HG03103 (cell line): ENCODE measurements around the gene PHIP.
"Not testable (repeated sequence)": the region's sequence is repeated elsewhere in the genome, so short reads cannot be mapped to it uniquely, and the experiment has no call there.

Experiments used
- ATAC-seq: cut with Tn5 transposase; IDR thresholded peaks from one replicate; pipeline ENCODE4 v1.9.1; 2021; ENCODE audit warnings: low read depth; ENCODE audit not compliant: unreplicated experiment

PHIP gene

GRCh38 chr6:79078075-79078969, at the start of gene PHIP:
Gene PHIP, minus strand, starts transcription at chr6:79078254. Its CDS starts 186 bp downstream, at chr6:79078068.
- ATAC-seq: peak; percentile 57

GRCh38 chr6:79127660-79128059, 49.6 kb upstream of the PHIP start:
- ATAC-seq: no peak

DNA sequence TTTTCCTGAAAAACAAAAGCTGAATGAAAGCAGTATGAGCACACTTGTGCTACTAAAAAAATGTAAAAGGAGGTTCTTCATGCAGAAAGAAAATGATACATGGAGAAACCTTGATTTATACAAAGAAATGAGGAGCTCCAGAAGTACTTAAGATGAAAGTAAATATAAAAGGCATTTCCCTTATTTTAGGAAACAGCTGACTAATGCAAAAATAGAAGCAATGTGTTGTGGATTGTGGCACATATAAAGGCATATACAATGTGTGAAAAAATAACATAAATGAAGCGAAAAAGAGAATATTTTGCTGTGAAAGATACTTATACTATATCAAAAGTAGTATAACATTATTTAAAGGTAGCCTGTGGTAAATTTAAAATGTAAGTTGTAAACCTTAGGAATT, 41.2 kb upstream of the PHIP start:
- no peak for ATAC-seq

DNA sequence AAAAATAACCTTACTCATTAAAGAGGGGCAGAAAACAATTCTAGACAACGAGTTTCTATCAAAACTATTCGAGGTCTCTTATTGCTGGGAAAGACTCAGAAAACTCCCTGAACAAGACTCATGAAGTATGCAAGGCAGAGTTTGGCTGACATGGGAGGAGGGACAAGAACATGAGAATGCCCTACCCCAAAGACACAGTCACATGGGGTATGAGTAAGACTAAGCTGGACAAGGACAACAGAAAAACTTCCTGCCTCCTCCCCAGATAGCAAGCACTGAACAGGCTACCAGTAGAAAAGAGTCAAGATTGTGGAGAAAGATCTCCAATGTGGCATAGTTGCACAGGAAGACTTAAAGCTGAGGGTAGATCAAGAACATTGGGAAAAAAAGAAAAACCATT, 39.7 kb upstream of the PHIP start:
- no peak for ATAC-seq

DNA sequence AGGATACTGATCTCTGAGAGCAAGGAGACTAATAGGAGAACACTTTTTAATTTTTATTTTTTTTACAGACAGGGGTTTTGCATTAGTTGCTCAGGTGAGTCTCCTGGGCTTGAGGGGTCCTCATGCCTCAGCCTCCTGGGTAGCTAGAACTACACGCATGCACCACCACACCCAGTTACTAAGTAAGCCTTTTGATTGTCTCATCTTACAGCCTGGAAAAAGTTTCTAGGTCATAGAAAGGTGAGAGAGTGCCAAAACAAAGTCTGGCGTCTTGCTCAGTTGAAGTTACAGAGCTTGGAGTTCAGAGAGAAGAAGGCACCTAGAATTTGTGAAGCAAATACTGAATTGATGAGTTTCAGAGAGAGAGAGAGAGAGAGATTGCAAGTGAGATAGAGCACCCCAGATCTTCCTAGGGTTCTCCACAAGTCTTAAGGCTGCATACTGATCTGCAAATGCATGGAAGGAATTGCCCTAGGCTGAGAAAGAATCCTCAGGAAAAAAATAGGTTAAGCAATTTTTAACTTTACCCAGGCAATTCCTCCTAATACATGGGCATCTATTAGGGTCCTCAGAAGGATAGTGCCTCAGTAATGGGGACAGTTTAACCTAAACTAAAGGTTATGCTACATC, 37.6 kb upstream of the PHIP start:
- ATAC-seq: no peak

- no peak for ATAC-seq
Observed at GRCh38 chr6:79111549-79111948, 33.5 kb upstream of the PHIP start.

DNA sequence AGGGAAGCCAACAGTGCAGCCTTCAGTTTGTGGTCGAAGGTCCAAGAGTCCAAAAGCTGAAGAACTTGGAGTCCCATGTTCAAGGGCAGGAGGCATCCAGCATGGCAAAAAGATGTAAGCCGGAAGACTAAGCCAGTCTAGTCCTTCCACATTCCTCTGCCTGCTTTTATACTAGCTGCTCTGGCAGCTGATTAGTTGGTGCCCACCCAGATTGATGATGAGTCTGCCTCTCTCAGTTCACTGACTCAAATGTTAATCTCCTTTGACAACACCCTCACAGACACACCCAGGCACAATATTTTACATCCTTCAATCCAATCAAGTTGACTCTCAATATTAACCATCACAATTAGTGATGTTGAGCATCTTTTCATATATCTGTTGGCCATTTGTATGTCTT, 23.1 kb upstream of the PHIP start:
- no peak for ATAC-seq

GRCh38 chr6:79100304-79100703, 22.2 kb upstream of the PHIP start:
- ATAC-seq: no peak

DNA sequence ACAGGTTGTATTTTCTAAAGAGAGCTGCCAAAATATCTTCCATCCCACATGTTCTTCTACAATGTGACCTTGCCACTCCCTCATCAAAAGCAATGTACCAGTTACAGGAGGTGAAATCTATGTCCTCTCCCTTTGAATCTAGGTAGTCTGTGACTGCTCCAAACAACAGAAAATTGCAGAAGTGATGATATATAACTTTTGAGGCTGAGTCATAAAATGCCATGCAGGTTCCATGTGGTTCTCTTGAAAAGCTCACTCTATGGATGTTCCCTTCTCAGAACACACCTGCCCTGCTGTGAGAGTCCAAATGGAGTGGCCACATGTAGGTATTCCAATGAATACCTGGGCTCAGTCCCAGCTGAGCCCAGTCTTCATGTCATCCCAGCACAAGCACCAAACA, 16.9 kb upstream of the PHIP start:
- no peak for ATAC-seq

GRCh38 chr6:79091801-79092200, 13.7 kb upstream of the PHIP start:
- ATAC-seq: not testable (repeated sequence)

- no peak for ATAC-seq
Observed at GRCh38 chr6:79089552-79090404, 11.7 kb upstream of the PHIP start.

GRCh38 chr6:79084693-79085092, 6.6 kb upstream of the PHIP start:
- no peak for ATAC-seq

- ATAC-seq: no peak
Observed at GRCh38 chr6:79082304-79082703, 4.2 kb upstream of the PHIP start.

DNA sequence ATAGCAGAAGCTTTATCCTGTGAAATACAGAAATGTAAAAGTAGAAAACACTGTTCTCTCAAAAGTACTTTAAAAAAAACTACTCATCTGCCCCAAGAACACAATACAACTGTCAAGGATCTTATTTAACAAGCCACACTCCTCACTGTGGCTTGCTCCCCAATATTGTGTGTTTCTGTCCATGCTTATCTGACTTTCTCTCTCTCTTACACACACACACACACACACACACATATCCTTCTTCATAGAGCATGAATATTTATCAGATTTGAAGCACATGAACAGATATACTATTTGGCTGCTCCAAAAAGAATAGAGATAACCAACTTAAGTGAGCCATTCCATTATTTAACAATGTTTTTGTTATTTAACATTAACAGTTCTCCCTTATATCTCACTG, 3.6 kb upstream of the PHIP start:
- ATAC-seq: no peak

DNA sequence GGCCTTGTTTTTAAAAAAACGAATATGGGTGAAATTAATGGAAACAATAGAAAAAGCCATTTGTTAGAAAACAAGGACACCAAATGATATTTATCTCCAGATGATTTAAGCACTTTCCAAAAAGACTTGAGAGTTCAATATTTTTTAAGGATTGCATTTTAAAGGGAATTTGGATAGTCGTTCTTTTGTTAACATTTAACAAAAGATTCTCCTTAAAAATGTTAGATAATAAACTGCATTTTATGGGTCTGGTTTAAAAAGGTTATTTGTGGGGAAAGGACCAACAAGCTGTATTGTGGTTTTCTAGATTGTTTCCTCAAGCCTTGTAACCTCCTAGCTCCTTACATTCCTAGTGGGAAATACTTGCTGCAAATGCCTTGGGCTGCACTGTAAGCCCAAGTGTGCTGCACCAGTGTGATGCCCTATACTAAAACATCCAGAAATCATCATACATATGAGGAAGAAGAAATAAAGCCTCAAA, 1.5 kb upstream of the PHIP start:
- no peak for ATAC-seq

DNA sequence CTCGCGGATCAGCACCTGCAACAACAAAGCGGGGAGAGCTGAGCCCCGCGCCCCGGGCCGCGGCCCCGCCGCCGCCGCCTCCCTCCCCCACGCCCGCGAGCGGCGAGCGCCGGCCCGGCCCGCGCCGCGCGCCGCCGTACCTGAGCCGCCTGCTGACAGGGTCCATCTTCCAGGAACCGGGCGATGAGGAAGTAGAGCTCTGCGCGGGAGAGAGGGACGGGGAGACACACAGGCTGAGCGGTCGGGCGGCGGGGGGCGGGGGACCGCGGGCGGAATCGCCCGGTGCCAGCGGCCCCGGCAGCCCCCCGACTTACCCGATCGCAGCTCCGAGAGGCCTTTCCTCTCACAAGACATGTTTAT, 359 bp downstream of the PHIP start:
- ATAC-seq: peak; percentile 15

- ATAC-seq: peak; percentile 41
Observed at GRCh38 chr6:79076782-79077641, 1.0 kb downstream of the PHIP start.

GRCh38 chr6:79076160-79076559, 1.9 kb downstream of the PHIP start:
- no peak for ATAC-seq

GRCh38 chr6:79073888-79074287, 4.2 kb downstream of the PHIP start:
- no peak for ATAC-seq

DNA sequence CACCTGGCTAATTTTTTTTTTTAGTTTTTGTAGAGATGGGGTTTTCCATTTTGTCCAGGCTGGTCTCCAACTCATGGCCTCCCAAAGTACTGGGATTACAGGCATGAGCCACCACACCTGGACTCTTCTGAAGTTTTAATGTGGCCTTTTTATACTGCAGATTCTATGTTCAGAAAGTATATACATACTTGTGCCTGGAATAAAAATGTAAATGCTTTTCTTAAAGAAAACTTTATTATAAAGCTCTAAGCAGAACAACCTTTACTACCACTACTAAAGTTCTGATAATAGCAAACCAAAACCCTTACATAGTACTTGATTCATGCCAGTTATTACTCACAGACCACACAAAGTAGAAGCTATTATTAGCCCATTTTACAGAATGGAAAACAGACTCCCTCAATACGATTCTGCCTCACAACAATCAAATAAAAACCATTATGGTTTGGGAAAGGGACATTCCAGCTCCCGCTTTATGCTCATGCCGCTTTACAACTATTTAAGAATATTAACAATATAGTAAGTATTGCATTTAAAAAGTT, 5.3 kb downstream of the PHIP start:
- no peak for ATAC-seq
